Neural progenitor cell (in vitro differentiated cells): ENCODE data around the gene FNDC4.

Experiments
- EZH2phosphoT487 ChIP-seq: fragments of 200-600 bp; sonication (generic); IDR thresholded peaks from 2 replicates; pipeline ENCODE4 v1.6.1; 2017; ENCODE audit warnings: antibody characterized with exemption
- TF ChIP-seq, protein P1 (sequence below): fragments of 200-600 bp; sonication (generic); IDR thresholded peaks from 2 replicates; pipeline ENCODE4 v1.5.1; 2017; ENCODE audit warnings: antibody characterized with exemption, mild to moderate bottlenecking

DNA sequence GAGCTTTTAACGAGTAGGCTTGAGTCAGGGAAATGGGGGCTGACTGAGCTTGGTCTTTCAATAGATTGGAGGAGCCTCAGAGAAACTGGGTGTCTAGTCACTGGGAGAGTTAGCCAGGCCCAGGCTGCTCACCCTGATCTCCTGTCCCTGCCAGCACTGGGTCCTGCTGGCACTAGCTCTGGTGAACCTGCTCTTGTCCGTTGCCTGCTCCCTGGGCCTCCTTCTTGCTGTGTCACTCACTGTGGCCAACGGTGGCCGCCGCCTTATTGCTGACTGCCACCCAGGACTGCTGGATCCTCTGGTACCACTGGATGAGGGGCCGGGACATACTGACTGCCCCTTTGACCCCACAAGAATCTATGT is 52.1 kb downstream of the FNDC4 start:
- TF ChIP-seq, protein P1, sequence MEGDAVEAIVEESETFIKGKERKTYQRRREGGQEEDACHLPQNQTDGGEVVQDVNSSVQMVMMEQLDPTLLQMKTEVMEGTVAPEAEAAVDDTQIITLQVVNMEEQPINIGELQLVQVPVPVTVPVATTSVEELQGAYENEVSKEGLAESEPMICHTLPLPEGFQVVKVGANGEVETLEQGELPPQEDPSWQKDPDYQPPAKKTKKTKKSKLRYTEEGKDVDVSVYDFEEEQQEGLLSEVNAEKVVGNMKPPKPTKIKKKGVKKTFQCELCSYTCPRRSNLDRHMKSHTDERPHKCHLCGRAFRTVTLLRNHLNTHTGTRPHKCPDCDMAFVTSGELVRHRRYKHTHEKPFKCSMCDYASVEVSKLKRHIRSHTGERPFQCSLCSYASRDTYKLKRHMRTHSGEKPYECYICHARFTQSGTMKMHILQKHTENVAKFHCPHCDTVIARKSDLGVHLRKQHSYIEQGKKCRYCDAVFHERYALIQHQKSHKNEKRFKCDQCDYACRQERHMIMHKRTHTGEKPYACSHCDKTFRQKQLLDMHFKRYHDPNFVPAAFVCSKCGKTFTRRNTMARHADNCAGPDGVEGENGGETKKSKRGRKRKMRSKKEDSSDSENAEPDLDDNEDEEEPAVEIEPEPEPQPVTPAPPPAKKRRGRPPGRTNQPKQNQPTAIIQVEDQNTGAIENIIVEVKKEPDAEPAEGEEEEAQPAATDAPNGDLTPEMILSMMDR, result no peak
- TF ChIP-seq EZH2phosphoT487, result no peak
